Parathyroid adenoma (tissue), 2 donors: ENCODE results near the gene HOXD10.

Experiments
- H2AFZ ChIP-seq: fragments of 300-600 bp; sonication (generic); one replicate; pipeline ENCODE4 v1.7.0; 2017; ENCODE audit warnings: antibody characterized with exemption, mild to moderate bottlenecking
- H3K27ac ChIP-seq: fragments of 300-600 bp; sonication (generic); one replicate; pipeline ENCODE4 v1.7.0; 2017
- H3K27me3 ChIP-seq: fragments of 300-600 bp; sonication (generic); one replicate; pipeline ENCODE4 v1.7.0; 2017; ENCODE audit warnings: low read length; ENCODE audit not compliant: control insufficient read depth, insufficient read depth
- H3K36me3 ChIP-seq: fragments of 300-600 bp; sonication (generic); one replicate; pipeline ENCODE4 v1.7.0; 2017; ENCODE audit warnings: low read length; ENCODE audit not compliant: control insufficient read depth, insufficient read depth
- H3K4me1 ChIP-seq: fragments of 300-600 bp; sonication (generic); one replicate; pipeline ENCODE4 v1.7.0; 2017; ENCODE audit warnings: control low read depth
- H3K4me2 ChIP-seq: fragments of 300-600 bp; sonication (generic); one replicate; pipeline ENCODE4 v1.7.0; 2017; ENCODE audit warnings: low read length
- H3K4me3 ChIP-seq: fragments of 300-600 bp; sonication (generic); one replicate; pipeline ENCODE4 v1.7.0; 2017; ENCODE audit warnings: low read depth, low read length
- H3K79me2 ChIP-seq: fragments of 300-600 bp; sonication (generic); one replicate; pipeline ENCODE4 v1.7.0; 2017; ENCODE audit warnings: control low read depth
- H3K9ac ChIP-seq: fragments of 300-600 bp; sonication (generic); one replicate; pipeline ENCODE4 v1.7.0; 2017; ENCODE audit warnings: mild to moderate bottlenecking
- H3K9me3 ChIP-seq: fragments of 300-600 bp; sonication (generic); one replicate; pipeline ENCODE4 v1.7.0; 2017; ENCODE audit warnings: low read length; ENCODE audit not compliant: control insufficient read depth
- CTCF ChIP-seq: fragments of 300-600 bp; sonication (generic); IDR thresholded peaks from one replicate; pipeline ENCODE4 v1.7.0; 2017; ENCODE audit warnings: antibody characterized with exemption, mild to moderate bottlenecking
- donor health status: primary hyperparathyroidism.

Gene HOXD10

GRCh38 chr2:176136374-176137251 is 20.0 kb downstream of the HOXD10 start:
- no peaks in the 10 kb centered on the region for H3K9me3 ChIP-seq
- no peaks in the 10 kb centered on the region for H3K36me3 ChIP-seq
- peak overlapping the region; percentile 18 for H3K4me2 ChIP-seq
- peaks cover 24% of the 10 kb centered on the region for H3K27me3 ChIP-seq
- peak overlapping the region; percentile 33 for H3K4me3 ChIP-seq
- no peak for TF ChIP-seq CTCF
- no peak overlapping the region for H3K27ac ChIP-seq
- no peak overlapping the region for H2AFZ ChIP-seq
- no peak overlapping the region for H3K9ac ChIP-seq
- H3K4me1 ChIP-seq = no peaks in the 10 kb centered on the region
- no peaks in the 10 kb centered on the region for H3K79me2 ChIP-seq

DNA sequence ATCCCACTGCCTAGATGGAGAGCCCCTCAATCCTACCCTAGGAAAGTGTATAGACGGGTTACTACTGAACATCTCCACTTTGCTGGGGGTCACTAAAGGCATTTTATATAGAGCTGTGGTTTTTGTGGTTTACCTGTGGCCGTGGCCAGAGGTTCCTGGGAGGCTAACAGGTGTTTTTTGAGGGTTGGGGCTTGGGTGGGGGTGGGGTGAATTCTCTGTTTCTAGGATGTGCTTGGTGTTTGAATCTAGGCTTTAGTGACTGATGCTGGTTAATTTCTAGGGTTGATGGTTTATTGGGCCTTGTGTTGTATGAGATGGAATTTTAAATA is 20.6 kb downstream of the HOXD10 start:
- Histone ChIP-seq H2AFZ (no peak overlapping the region), H3K27me3 (peaks cover 24% of the 10 kb centered on the region), H3K4me2 (no peak overlapping the region), H3K36me3 (no peaks in the 10 kb centered on the region), H3K27ac (no peak overlapping the region), H3K9me3 (no peaks in the 10 kb centered on the region), H3K79me2 (no peaks in the 10 kb centered on the region), H3K9ac (no peak overlapping the region), H3K4me1 (no peaks in the 10 kb centered on the region), H3K4me3 (peak overlapping the region; percentile 33)
- TF ChIP-seq CTCF = no peak

- no peaks in the 10 kb centered on the region for H3K4me1 ChIP-seq
- H3K27me3 ChIP-seq = peaks cover 22% of the 10 kb centered on the region
- H3K9ac ChIP-seq = no peak overlapping the region
- H3K4me3 ChIP-seq = no peak overlapping the region
- no peak for TF ChIP-seq CTCF
- no peak overlapping the region for H3K27ac ChIP-seq
- no peak overlapping the region for H3K4me2 ChIP-seq
- no peak overlapping the region for H2AFZ ChIP-seq
- no peaks in the 10 kb centered on the region for H3K9me3 ChIP-seq
- H3K36me3 ChIP-seq = no peaks in the 10 kb centered on the region
- no peaks in the 10 kb centered on the region for H3K79me2 ChIP-seq
Observed at GRCh38 chr2:176137906-176138305, 21.3 kb downstream of the HOXD10 start.

DNA sequence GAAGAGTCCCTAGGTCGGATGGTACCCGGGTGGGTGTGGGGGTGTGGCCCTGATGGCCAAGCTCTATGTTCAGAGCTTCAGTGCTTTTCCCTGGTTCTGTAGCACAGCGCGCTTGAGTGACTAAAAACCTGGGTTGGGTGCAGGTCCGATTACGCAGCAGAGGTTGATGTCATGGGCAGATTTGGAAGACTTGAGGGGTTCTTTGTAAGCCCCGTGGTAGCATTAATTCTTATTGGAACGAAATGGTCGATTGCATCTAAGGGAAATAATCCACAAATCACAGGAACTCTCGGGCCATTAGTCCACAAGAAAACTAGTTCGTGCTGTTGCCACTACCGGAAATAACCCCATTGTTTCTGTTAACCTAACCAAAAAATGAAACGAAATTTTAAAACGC is 21.9 kb downstream of the HOXD10 start:
- Histone ChIP-seq H3K27ac (no peak overlapping the region), H3K9ac (no peak overlapping the region), H3K4me3 (no peak overlapping the region), H3K9me3 (no peaks in the 10 kb centered on the region), H3K36me3 (no peaks in the 10 kb centered on the region), H3K4me2 (no peak overlapping the region), H3K79me2 (no peaks in the 10 kb centered on the region), H3K4me1 (no peaks in the 10 kb centered on the region), H3K27me3 (peaks cover 22% of the 10 kb centered on the region), H2AFZ (no peak overlapping the region)
- TF ChIP-seq CTCF = no peak
